Endothelial cell of hepatic sinusoid (primary cell): ENCODE measurements around the gene LAMA4.

ENCODE experiments used
- in situ Hi-C: cut with HindIII; loops from 2 replicates; pipeline ENCODE4 v1.10.0; 2017; ENCODE audit warnings: low sequenced_read_pairs

LAMA4 gene

GRCh38 chr6:112193535-112194051 lies 60.8 kb downstream of the LAMA4 start:
- in situ Hi-C loops: no loop called here

DNA sequence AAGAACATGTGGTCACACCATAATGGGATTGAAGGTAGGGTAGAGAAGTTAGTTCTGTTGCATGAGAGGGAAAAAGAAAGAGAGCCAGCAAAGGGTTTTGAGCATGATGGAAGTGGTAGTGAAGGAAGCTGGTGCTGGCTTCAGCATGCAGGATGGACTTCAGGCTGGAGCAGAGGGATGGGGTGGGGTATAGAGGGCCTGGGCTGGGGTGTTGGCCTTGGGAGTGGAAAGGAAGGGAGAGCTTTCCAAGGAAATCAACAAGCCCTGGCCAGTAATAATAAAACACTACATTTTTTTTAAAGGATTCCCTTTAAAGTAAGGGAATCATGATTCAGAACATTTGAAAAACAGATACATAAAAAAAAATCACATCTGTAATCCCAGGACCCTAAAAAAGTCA lies 61.2 kb downstream of the LAMA4 start:
- in situ Hi-C loops: no loop called here

DNA sequence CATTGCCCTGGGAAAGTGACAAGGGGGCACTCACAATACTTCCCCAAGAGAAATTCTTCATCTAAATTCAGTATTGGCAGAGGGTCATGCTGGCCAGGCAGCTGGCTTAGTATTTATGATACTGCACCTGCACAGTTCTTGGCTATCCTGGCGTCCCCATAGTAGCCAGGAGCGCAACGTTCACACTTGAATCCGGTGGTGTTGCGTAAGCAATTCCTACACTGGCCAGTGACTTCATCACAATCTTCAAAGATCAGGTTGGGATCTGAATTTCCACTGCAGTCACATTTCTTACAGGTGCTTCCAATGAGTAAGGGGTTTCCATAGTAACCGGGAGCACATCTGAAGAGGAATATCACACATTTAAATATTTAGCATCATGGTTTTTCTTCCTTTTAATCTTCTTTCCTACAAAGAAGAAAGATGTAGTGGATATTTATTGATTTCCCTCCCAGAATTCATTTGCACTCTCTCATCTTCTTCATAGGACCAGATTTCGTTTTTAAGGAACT lies 62.8 kb downstream of the LAMA4 start:
- in situ Hi-C loops: no loop called here

DNA sequence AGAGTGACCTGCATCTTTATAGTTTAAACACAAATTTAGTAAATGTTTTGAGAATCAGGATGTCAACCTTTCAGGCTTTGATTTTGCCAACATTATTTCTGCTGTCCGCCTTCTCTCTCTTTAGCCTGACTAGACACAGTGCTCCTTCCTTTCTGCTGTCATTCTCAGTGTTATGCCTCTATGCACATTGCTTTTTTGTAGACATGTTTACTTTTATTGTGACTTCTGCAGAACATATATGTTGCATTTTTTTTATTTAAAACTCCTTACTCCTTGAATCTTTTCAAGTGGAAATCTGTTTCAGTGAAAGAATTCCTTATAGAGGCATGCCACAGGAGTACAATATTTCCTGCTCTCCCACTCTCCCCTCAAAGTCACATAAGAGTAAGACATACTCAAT lies 64.2 kb downstream of the LAMA4 start:
- in situ Hi-C loops: no loop called here

DNA sequence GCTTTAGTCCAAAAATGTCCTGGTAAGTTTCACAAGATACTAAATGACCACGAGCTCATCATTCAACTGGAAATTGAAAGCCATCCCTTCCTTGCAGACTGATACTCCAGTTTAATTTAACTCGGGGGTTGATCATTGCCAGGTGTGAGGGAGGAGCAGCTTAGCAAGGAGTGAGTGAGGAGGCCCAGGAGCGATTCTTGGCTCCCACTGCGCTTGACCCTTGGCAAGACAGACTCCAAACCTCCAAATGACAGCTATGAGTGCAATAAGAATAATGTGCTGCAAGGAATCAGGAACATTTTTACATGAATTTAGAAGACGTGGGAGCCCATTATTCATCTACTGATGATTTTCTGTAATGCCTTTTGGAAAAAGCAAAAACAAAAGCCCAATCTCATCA lies 64.9 kb downstream of the LAMA4 start:
- in situ Hi-C loops: no loop called here

DNA sequence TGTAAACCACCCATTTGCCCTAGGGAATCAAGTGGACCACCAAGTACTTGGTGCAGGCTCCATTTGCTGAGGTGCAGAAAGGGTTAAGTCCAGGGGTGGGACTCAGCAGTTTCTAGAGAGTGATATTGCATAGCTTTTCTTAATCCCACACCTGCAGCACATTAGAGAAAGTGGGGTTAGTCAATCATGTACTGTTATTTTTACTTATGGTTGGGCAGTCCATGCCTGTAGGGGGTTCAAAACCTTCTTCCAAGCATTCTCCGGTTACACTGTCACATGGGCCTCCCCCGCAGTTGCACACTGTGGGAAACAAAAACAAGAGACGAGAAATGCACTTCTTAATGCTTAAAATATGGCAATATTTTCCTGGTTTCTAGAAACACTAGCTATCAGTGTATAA lies 65.5 kb downstream of the LAMA4 start:
- in situ Hi-C loops: no loop called here

GRCh38 chr6:112187736-112188135 lies 66.6 kb downstream of the LAMA4 start:
- in situ Hi-C loops: no loop called here

DNA sequence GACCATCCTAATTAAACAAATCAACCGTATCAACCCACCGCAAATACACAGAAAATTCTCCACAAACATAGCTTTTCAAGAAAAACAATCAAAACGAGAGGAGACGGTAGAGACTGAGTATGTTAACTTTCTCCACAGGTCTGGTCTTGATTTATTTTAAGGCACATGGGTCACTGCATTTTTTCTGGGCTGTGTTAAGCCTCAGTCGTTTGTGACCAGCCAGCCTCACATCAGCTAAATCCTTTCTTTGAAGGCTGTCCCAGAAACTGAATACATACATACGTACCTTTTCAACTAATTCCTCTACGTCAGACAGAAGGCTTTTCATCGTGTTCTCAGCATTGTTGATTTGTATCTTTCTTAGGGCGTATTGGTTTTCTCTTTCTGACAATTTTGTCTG lies 69.4 kb downstream of the LAMA4 start:
- in situ Hi-C loops: no loop called here

- in situ Hi-C loops: no loop called here
Observed at GRCh38 chr6:112183271-112183671, 71.1 kb downstream of the LAMA4 start.

DNA sequence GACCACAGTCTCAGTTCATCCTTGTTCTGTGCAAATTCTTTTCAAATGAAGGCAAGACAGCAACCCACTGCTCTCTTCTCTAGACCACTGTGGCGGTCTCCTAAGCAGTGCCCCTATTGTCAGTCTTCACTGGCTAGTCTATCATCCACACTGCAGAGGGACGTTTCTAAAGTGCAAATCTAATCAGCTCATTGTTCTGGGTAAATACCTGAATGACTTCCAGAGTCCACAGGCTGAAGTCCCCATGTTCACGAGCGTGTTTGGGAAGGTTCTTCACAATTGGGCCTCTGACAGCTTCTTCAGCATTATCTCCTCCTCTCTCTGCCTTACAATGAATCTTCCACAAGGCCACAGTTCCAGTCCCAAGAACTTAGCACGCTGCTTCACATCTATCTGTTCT lies 73.2 kb downstream of the LAMA4 start:
- in situ Hi-C loops: no loop called here

DNA sequence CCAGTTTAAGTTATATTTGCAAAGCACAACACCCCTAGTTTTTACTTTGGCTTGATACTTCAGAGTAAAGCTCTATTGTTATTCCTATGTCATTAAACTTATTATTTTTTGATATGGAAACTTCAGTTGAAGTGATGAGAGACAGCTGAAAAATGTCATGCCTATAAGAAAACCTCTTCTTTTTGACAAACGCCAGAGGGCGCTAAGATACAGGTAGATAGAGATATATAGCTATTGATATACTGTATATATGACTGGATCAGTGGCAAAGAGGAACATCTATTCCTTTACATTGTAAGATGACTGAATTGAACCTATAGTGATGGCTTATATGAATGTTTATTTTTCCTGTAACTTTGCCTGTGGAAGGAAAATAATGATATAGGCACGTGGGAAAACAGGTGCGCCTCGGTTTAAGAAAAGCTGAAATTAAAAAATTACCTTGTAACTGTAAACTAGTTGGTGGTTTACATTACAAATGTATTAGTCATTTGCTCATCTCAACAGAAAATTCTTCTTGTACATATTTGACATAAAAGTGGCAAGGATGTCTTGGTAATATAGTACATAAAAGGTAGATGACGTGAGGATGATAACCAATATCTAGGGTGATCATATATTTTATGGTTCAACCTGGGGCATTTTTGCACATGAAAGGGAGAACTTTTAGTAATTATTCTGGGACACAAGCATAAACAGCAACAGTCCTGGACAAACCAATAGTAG lies 74.1 kb downstream of the LAMA4 start:
- in situ Hi-C loops: no loop called here

- in situ Hi-C loops: no loop called here
Observed at GRCh38 chr6:112179631-112180030, 74.7 kb downstream of the LAMA4 start.

GRCh38 chr6:112178846-112179245 lies 75.5 kb downstream of the LAMA4 start:
- in situ Hi-C loops: no loop called here

DNA sequence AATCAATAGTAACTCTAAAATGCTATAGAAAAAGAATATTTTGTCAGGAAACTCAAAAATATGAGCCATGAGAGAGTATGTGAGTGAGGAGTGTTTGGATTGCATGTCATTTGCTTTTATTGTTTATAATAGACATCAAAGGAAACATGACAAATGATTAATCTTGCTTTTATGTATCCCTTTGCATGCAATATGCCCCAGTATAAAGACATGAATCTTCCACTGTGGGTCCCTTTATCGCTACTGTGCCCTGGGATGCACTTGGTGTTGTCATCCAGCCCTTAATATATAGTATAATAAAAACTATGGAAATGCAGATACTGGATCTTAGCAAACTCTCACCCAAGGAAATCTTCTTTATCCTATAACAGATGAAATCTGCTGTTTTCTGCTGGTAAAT lies 77.3 kb downstream of the LAMA4 start:
- in situ Hi-C loops: no loop called here

- in situ Hi-C loops: no loop called here
Observed at GRCh38 chr6:112176175-112176574, 78.2 kb downstream of the LAMA4 start.

GRCh38 chr6:112173221-112173804 lies 81.1 kb downstream of the LAMA4 start:
- in situ Hi-C loops: no loop called here

GRCh38 chr6:112172540-112172939 lies 81.8 kb downstream of the LAMA4 start:
- in situ Hi-C loops: no loop called here

DNA sequence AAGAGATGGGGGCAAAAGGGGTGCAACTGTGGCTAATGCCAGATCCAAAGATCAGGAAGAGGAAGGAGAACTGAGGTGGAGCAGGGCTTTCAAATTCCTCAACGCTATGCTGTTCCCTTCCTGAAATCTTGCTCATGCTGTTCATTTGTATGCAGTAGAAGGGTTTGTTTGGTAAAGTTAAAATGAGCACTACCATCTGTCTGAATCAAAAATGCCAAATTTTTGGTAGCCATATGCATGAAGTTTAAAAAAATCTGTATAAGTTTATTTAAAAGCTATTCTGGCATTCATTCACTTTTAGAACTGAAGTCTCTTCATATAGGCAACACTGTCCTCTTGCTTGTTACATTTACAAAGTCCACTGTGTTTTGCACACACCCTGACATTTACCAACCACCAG lies 84.8 kb downstream of the LAMA4 start:
- in situ Hi-C loops: loop anchor here (10.0 kb wide), 1 partner anchor 145 kb away; no protein-coding TSS in a partner anchor

DNA sequence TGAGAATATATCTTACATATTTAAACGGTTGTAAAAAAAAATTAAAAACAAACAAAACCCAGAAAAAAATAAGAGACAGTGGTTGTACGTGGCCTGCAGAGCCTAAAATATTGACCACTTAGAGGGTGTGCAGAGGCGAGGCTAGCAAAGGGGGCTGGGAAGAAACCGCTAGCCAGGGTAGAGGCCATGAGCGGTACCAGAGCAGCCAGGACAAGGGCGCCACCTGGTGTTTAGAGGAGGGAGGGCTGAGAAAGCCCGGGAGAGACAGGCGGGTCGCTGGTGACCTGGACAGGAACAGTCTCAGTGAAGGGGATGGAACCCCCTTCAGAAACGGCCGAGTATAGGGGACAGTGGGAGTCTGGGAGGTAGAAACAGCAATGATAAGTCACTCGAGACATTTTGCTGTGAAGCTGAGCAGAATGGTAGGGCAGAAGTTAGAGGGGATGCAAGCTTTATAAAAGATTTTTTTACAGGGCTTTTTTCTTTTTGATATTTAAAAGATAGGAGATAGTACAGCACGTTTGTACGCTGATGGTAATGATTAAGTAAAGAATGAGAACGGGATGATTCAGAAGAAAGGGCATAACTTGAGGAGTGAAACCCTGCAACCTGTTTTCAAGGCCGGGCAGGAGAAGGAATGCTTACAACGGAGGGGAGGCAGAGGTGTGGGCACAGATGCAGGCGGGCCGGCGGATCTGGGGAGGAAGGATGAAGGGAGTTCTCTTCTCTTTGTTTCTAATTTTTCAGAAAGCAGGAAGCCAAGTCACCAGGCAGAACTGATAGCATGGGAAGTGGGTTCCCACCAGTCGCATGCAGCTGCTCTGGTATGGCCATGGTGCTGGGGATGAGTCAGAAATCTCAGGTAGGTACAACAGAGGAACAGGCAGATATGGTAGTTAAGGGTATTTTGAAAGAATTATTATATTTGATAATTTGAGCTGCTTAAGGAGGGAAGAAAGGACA lies 90.8 kb downstream of the LAMA4 start:
- in situ Hi-C loops: loop anchor here (10.0 kb wide), 1 partner anchor 151 kb away; no protein-coding TSS in a partner anchor

GRCh38 chr6:112160745-112161144 lies 93.6 kb downstream of the LAMA4 start:
- in situ Hi-C loops: loop anchor here (10.0 kb wide), 1 partner anchor 154 kb away; no protein-coding TSS in a partner anchor

DNA sequence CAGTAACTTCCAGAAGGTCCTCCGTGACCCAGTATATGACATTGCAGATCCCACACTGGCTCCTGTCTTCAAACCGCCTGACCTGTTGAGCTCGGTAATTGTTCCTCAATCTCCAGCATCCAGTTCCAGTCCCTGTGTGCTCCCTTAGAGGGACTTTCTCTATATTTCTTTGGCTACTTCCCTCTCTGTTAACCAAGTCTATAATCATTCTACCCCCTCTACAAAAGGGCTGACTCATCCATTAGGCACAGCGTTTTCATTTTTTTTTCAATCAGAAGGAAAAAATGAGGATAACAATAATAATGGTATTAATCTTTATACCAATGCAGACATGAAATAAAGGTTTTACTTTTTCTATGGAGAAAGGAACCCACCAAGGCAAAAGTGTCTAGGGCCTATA lies 97.7 kb downstream of the LAMA4 start:
- in situ Hi-C loops: no loop called here
